K562 (cell line): ENCODE measurements around the gene PPP1R14B. TPM values are rescaled to one million over a fixed set of nuclear protein-coding genes. Genes with fewer than 3 reads are reported as not detected.
A peak's percentile ranks its signal among the peaks of the same experiment; 100 is the strongest.

Source experiments
- ATAC-seq: fragments of 200-7000 bp; cut with Tn5 transposase; 3 replicates; pipeline ENCODE4 v1.9.1; 2020; ENCODE audit warnings: moderate library complexity
- BruUV-seq: library from RNA; stranded (reverse); fragments of 400-500 nt; replicated peaks from 2 replicates; lab custom pipeline; 2021; lab: Mats Ljungman, UMichigan
- CTCF ChIA-PET: fragments of 300-600 bp; formaldehyde crosslinking; extraction: SDS; loops from one replicate; lab custom pipeline; 2021; ENCODE audit warnings: low intra/inter-chr PET ratio; lab: Yijun Ruan, JAX
- POLR2A ChIA-PET: fragments of 300-600, 350-650 bp; sonication (Branson Sonifier 250); formaldehyde crosslinking; extraction: SDS; loops from one replicate; lab custom pipeline; 2021; ENCODE audit warnings: antibody characterized with exemption, inconsistent platforms; lab: Yijun Ruan, JAX
- DNase-seq, 4 experiments: peaks; one replicate each; pipeline versions ENCODE4 v3.0.0 to v3.0.0-alpha.2; 2011 to 2018; ENCODE audit warnings: low spot score in 3 of 4, mixed read lengths in 3 of 4; ENCODE audit errors: extremely low read depth in 1 of 4
- FAIRE-seq: peaks from 2 replicates; lab custom pipeline; 2011; peaks lifted over from hg19 to GRCh38; lab: Jason Lieb, UNC
- H2AFZ ChIP-seq: 2 replicates; pipeline ENCODE4 v1.6.0; 2011; ENCODE audit warnings: low read depth, low read length, control low read depth, inconsistent platforms
- H3K27ac ChIP-seq: fragments of 200-600 bp; 3 replicates; pipeline ENCODE4 v1.8.0; 2011; ENCODE audit warnings: low read depth, mild to moderate bottlenecking, control low read depth, inconsistent platforms, low read length, moderate library complexity, mixed read lengths; ENCODE audit errors: extremely low read depth
- H3K27me3 ChIP-seq, 2 experiments: fragments of 300-600 bp in 1 of 2; 2 replicates in 1 of 2; 3 replicates in 1 of 2; pipeline versions ENCODE4 v1.6.0 to v1.8.0; 2011; ENCODE audit warnings: inconsistent platforms in 2 of 2, low read length in 2 of 2, mild to moderate bottlenecking in 1 of 2, mixed read lengths in 1 of 2, moderate library complexity in 1 of 2; ENCODE audit not compliant: control insufficient read depth in 2 of 2, insufficient read depth in 2 of 2
- H3K36me3 ChIP-seq: fragments of 300-600 bp; 3 replicates; pipeline ENCODE4 v1.8.0; 2011; ENCODE audit warnings: mild to moderate bottlenecking, low read length, inconsistent platforms; ENCODE audit not compliant: control insufficient read depth, insufficient read depth
- H3K4me1 ChIP-seq, 2 experiments: fragments of 200-600 bp in 1 of 2; replicated peaks in 1 of 2; 2 replicates in 1 of 2; 3 replicates in 1 of 2; pipeline versions ENCODE4 v1.5.1 to v1.8.0; 2011; ENCODE audit warnings: inconsistent platforms in 2 of 2, low read length in 2 of 2, mild to moderate bottlenecking in 1 of 2, mixed read lengths in 1 of 2, moderate library complexity in 1 of 2; ENCODE audit not compliant: control insufficient read depth in 2 of 2, insufficient read depth in 2 of 2
- H3K4me2 ChIP-seq: 2 replicates; pipeline ENCODE4 v1.6.1; 2011; ENCODE audit warnings: low read length, control low read depth, inconsistent platforms, mixed read lengths; ENCODE audit not compliant: insufficient read depth
- H3K4me3 ChIP-seq: fragments of 200-600 bp; sonication (generic), shearing (Covaris generic); 2 replicates; pipeline ENCODE4 v1.5.1; 2016; ENCODE audit warnings: control low read depth, inconsistent platforms
- H3K79me2 ChIP-seq: fragments of 200-600 bp; 3 replicates; pipeline ENCODE4 v1.8.0; 2011; ENCODE audit warnings: low read length, inconsistent platforms; ENCODE audit not compliant: control insufficient read depth, insufficient read depth
- H3K9ac ChIP-seq, 2 experiments: 2 replicates each; pipeline versions ENCODE4 v1.6.0 to v1.6.1; 2011; ENCODE audit warnings: low read depth in 2 of 2, low read length in 2 of 2, control low read depth in 1 of 2, inconsistent platforms in 1 of 2, mild to moderate bottlenecking in 1 of 2, mixed read lengths in 1 of 2; ENCODE audit not compliant: insufficient read depth in 1 of 2
- H3K9me1 ChIP-seq: one replicate; pipeline ENCODE4 v1.6.0; 2011; ENCODE audit warnings: inconsistent platforms, mild to moderate bottlenecking, low read length, moderate library complexity; ENCODE audit not compliant: control insufficient read depth, insufficient read depth
- H3K9me3 ChIP-seq: replicated peaks from 2 replicates; pipeline ENCODE4 v1.5.1; 2011; ENCODE audit warnings: low read depth, low read length, inconsistent platforms; ENCODE audit not compliant: control insufficient read depth, insufficient read depth
- H4K20me1 ChIP-seq: replicated peaks from 2 replicates; pipeline ENCODE4 v1.6.1; 2011; ENCODE audit warnings: low read length, inconsistent platforms, mixed read lengths; ENCODE audit not compliant: control insufficient read depth, insufficient read depth
- ASH1L ChIP-seq: fragments of 450-650 bp; IDR thresholded peaks from 2 replicates; pipeline ENCODE4 v1.6.1; 2018; ENCODE audit warnings: borderline replicate concordance, mild to moderate bottlenecking, low read depth; ENCODE audit not compliant: partially characterized antibody
- BDP1 ChIP-seq: IDR thresholded peaks from 3 replicates; pipeline ENCODE4 v1.6.1; 2011; ENCODE audit not compliant: insufficient read length, insufficient read depth
- CEBPG ChIP-seq, 3 experiments: fragments of 200-800 bp in 1 of 3; sonication (Bioruptor generic) in 1 of 3; sonication (generic) in 1 of 3; formaldehyde crosslinking in 1 of 3; IDR thresholded peaks in 2 of 3; conservative IDR thresholded peaks in 1 of 3; 2 replicates each; pipeline versions ENCODE4 v1.6.1 to v1.8.0; 2016 to 2022; ENCODE audit warnings: missing compliant biosample characterization in 2 of 3, missing genetic modification characterization in 2 of 3, mild to moderate bottlenecking in 1 of 3, missing genetic modification reagents in 1 of 3
- HDAC2 ChIP-seq: fragments of 450-650 bp; IDR thresholded peaks from 2 replicates; pipeline ENCODE4 v1.6.1; 2016; ENCODE audit warnings: mild to moderate bottlenecking
- KLF1 ChIP-seq: fragments of 450-650 bp; IDR thresholded peaks from 2 replicates; pipeline ENCODE4 v1.6.1; 2016; ENCODE audit warnings: missing genetic modification characterization, missing compliant biosample characterization
- MTA3 ChIP-seq: fragments of 450-650 bp; formaldehyde crosslinking; IDR thresholded peaks from 2 replicates; pipeline ENCODE4 v1.6.1; 2017; ENCODE audit warnings: mild to moderate bottlenecking, borderline replicate concordance
- MYC ChIP-seq, 2 experiments: fragments of 250-450 bp in 1 of 2; sonication (Bioruptor Pico) in 1 of 2; IDR thresholded peaks; 2 replicates each; pipeline versions ENCODE4 v1.5.1 to v1.6.1; 2012 to 2021; ENCODE audit warnings: low read depth in 2 of 2, borderline replicate concordance in 1 of 2, improper control_type of control experiment in 1 of 2, low read length in 1 of 2, mild to moderate bottlenecking in 1 of 2, moderate library complexity in 1 of 2
- NEUROD1 ChIP-seq: fragments of 150-350 bp; IDR thresholded peaks from 2 replicates; pipeline ENCODE4 v1.6.1; 2014; ENCODE audit warnings: borderline replicate concordance, low read length, low read depth; ENCODE audit not compliant: partially characterized antibody
- PML ChIP-seq: IDR thresholded peaks from 2 replicates; pipeline ENCODE4 v1.6.1; 2012; ENCODE audit warnings: low read length, inconsistent platforms
- POLR2H ChIP-seq: IDR thresholded peaks from 2 replicates; pipeline ENCODE4 v1.6.1; 2016; ENCODE audit warnings: missing genetic modification characterization, low read depth, mild to moderate bottlenecking, control low read depth, missing compliant biosample characterization, moderate library complexity
- RAD21 ChIP-seq, 2 experiments: fragments of 250-450 bp in 1 of 2; fragments of 450-650 bp in 1 of 2; sonication (Bioruptor Pico) in 1 of 2; formaldehyde crosslinking in 1 of 2; IDR thresholded peaks in 1 of 2; conservative IDR thresholded peaks in 1 of 2; 2 replicates each; pipeline versions ENCODE4 v1.4.0 to v1.8.0; 2020 to 2022; ENCODE audit warnings: mild to moderate bottlenecking in 2 of 2, moderate library complexity in 1 of 2
- SREBF2 ChIP-seq: sonication (generic); formaldehyde crosslinking; IDR thresholded peaks from 2 replicates; pipeline ENCODE4 v1.4.0; 2020; ENCODE audit warnings: mild to moderate bottlenecking, missing genetic modification reagents
- TAF15 ChIP-seq: fragments of 200-400 bp; formaldehyde crosslinking; IDR thresholded peaks from 2 replicates; pipeline ENCODE4 v1.6.1; 2017; ENCODE audit warnings: mild to moderate bottlenecking, low read depth, low read length, moderate library complexity
- XRCC3 ChIP-seq: fragments of 450-650 bp; IDR thresholded peaks from 2 replicates; pipeline ENCODE4 v1.6.1; 2017; ENCODE audit warnings: mild to moderate bottlenecking, moderate library complexity
- ZBTB7A ChIP-seq: IDR thresholded peaks from 2 replicates; pipeline ENCODE4 v1.6.1; 2011; ENCODE audit warnings: low read depth, mild to moderate bottlenecking, low read length, moderate library complexity, borderline replicate concordance; ENCODE audit not compliant: control insufficient read depth
- ZBTB8A ChIP-seq: fragments of 450-650 bp; IDR thresholded peaks from 2 replicates; pipeline ENCODE4 v1.6.1; 2018; ENCODE audit warnings: mild to moderate bottlenecking, moderate library complexity; ENCODE audit not compliant: partially characterized antibody
- ZNF408 ChIP-seq: fragments of 250-450 bp; sonication (Bioruptor Pico); IDR thresholded peaks from 2 replicates; pipeline ENCODE4 v1.4.0; 2020; ENCODE audit warnings: low read depth, mild to moderate bottlenecking, moderate library complexity
- WGBS: fragments of 100-300 bp; shearing (Covaris generic); methylation state at CpG from one replicate; pipeline ENCODE4 v1.1.6; 2016; ENCODE audit warnings: low coverage, mixed read lengths; ENCODE audit not compliant: insufficient coverage; ENCODE audit errors: missing lambda C conversion rate; 5-methylcytosine and 5-hydroxymethylcytosine counted together
- in situ Hi-C: fragments of 300-500 bp; cut with MboI; formaldehyde crosslinking; loops from 4 replicates; pipeline ENCODE4 v1.15.0; 2018; ENCODE audit warnings: inconsistent platforms, mixed read lengths
- intact Hi-C: fragments of 100-400 bp; cut with micrococcal nuclease; formaldehyde crosslinking; loops from 2 replicates; pipeline ENCODE4 v1.14.2; 2022
- polyA plus RNA-seq, 8 experiments: library from polyadenylated mRNA; depleted of rRNA in 4 of 8; stranded (reverse) in 5 of 8; unstranded in 3 of 8; fragments of >200 nt; fragmentation: Nextera tagmentation in 2 of 8; fragmentation: Illumina TruSeq in 1 of 8; extraction: Ambion mirVana in 2 of 8; extraction: Trizol in 1 of 8; gene quantifications; 2 replicates each; pipeline versions ENCODE4 v1.2.1 to v1.2.3, GENCODE V29; 2011 to 2014; ENCODE audit warnings: inconsistent platforms in 1 of 8, missing spikeins in 1 of 8
- total RNA-seq, 7 experiments: library from RNA; depleted of rRNA in 6 of 7; stranded (reverse); fragments of >200 nt in 6 of 7; fragmentation: Illumina TruSeq in 2 of 7; extraction: Trizol in 2 of 7; gene quantifications; 2 replicates each; pipeline versions ENCODE4 v1.2.1 to v1.2.3, GENCODE V29; 2011 to 2021; ENCODE audit warnings: low replicate concordance in 1 of 7
- TF ChIP-seq, protein P1 (sequence below): fragments of 200-400 bp; formaldehyde crosslinking; IDR thresholded peaks from 2 replicates; pipeline ENCODE4 v1.6.1; 2017; ENCODE audit warnings: mild to moderate bottlenecking, low read depth, low read length, moderate library complexity
- TF ChIP-seq, protein P2 (sequence below): sonication (generic); formaldehyde crosslinking; IDR thresholded peaks from 2 replicates; pipeline ENCODE4 v1.8.1; 2023; ENCODE audit warnings: mild to moderate bottlenecking, missing genetic modification reagents, moderate library complexity

PPP1R14B gene
- total and polyA plus RNA-seq, 9 of the 15 experiments (the other 6 are each of a cell fraction or from before 2014, with no cell fraction given) = 7.7 to 566 (median 212) TPM

DNA sequence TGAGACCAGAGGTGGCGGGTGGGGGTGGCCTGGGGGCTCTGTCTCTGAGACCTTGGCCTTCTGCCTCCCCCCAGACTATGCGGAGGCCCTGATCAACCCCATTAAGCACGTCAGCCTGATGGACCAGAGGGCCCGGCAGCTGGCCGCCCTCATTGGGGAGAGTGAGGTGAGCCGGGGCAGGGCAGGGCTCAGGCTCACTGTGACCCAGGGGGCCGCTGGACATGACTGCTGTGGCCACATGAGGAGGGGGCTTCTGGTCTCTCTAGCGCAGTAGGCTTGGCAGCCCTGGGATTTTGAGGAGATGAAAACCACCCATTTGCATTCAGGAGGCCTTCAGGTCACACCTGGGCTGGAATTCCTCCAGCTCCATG, 17.2 kb upstream of the PPP1R14B start:
- intact Hi-C loops (no loop called here), in situ Hi-C loops (no loop called here)
- H3K9ac ChIP-seq = peak overlapping the region in 1 of 2 experiments; percentile 18; a peak in 1 of 4 replicates
- POLR2A ChIA-PET = interaction anchor here (0.6 to 2.4 kb wide), 6 partner anchors 8 to 59 kb away, joined by 3 to 7 read pairs (median 4); partner anchors contain the start of genes PLCB3 and PPP1R14B
- no peak overlapping the region for H3K4me2 ChIP-seq
- H3K27me3 ChIP-seq = no peaks in the 10 kb centered on the region
- H2AFZ ChIP-seq = no peak overlapping the region
- no peaks in the 10 kb centered on the region for H3K9me3 ChIP-seq
- TF ChIP-seq, protein P1, sequence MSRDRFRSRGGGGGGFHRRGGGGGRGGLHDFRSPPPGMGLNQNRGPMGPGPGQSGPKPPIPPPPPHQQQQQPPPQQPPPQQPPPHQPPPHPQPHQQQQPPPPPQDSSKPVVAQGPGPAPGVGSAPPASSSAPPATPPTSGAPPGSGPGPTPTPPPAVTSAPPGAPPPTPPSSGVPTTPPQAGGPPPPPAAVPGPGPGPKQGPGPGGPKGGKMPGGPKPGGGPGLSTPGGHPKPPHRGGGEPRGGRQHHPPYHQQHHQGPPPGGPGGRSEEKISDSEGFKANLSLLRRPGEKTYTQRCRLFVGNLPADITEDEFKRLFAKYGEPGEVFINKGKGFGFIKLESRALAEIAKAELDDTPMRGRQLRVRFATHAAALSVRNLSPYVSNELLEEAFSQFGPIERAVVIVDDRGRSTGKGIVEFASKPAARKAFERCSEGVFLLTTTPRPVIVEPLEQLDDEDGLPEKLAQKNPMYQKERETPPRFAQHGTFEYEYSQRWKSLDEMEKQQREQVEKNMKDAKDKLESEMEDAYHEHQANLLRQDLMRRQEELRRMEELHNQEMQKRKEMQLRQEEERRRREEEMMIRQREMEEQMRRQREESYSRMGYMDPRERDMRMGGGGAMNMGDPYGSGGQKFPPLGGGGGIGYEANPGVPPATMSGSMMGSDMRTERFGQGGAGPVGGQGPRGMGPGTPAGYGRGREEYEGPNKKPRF = no peak
- no peak for TF ChIP-seq MYC (IDR thresholded peaks at IDR 0.05; ENCODE audit: low read depth, low read length)
- TF ChIP-seq MYC (CRISPR knock-in tag; IDR thresholded peaks at IDR 0.05; ENCODE audit: borderline replicate concordance, low read depth) = no peak
- TF ChIP-seq KLF1 = no peak
- TF ChIP-seq NEUROD1 = no peak
- no peak for TF ChIP-seq ZNF408 (CRISPR knock-in tag)
- no peak for TF ChIP-seq HDAC2
- no peak for TF ChIP-seq TAF15
- no peak for TF ChIP-seq PML
- no peak for TF ChIP-seq XRCC3
- TF ChIP-seq ZBTB8A = no peak
- no peak for TF ChIP-seq ZBTB7A
- TF ChIP-seq BDP1 = no peak
- no peak for TF ChIP-seq RAD21 (CRISPR knock-in tag; conservative IDR thresholded peaks at IDR 0.05 in 1 of 2, IDR thresholded peaks at IDR 0.05 in 1 of 2)
- TF ChIP-seq, protein P2, sequence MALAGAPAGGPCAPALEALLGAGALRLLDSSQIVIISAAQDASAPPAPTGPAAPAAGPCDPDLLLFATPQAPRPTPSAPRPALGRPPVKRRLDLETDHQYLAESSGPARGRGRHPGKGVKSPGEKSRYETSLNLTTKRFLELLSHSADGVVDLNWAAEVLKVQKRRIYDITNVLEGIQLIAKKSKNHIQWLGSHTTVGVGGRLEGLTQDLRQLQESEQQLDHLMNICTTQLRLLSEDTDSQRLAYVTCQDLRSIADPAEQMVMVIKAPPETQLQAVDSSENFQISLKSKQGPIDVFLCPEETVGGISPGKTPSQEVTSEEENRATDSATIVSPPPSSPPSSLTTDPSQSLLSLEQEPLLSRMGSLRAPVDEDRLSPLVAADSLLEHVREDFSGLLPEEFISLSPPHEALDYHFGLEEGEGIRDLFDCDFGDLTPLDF (CRISPR knock-in tag) = no peak
- no peak for TF ChIP-seq ASH1L
- TF ChIP-seq MTA3 = no peak
- TF ChIP-seq CEBPG (CRISPR knock-in tag; IDR thresholded peaks at IDR 0.05) = no peak
- no peak for TF ChIP-seq CEBPG (tag; conservative IDR thresholded peaks at IDR 0.05 in 1 of 2, IDR thresholded peaks at IDR 0.05 in 1 of 2)
- TF ChIP-seq SREBF2 = no peak
- TF ChIP-seq POLR2H (tag) = no peak
- no peak overlapping the region for H3K4me3 ChIP-seq
- no TSS peak for BruUV-seq
- WGBS = 94% methylated on average over 7 of the region's 8 CpGs
- H3K36me3 ChIP-seq = peaks cover 86% of the 10 kb centered on the region
- ATAC-seq = no peak
- peaks cover 14 to 51% of the 10 kb centered on the region in 2 experiments for H3K4me1 ChIP-seq
- no peak overlapping the region for H3K27ac ChIP-seq
- 0 out of 2 replicates have a peak, but pooled peaks cover 4% of the 10 kb centered on the region for H4K20me1 ChIP-seq
- H3K9me1 ChIP-seq = peaks cover 3% of the 10 kb centered on the region
- peaks cover 10% of the 10 kb centered on the region; the same call in 2 of the 3 replicates for H3K79me2 ChIP-seq
- CTCF ChIA-PET = no interaction called here
- no peak for FAIRE-seq
- DNase-seq = no peak
